Measurements from ENCODE around the gene TTC38. TPM values are rescaled to one million over a fixed set of nuclear protein-coding genes. Genes with fewer than 3 reads are reported as not detected.

TTC38 gene
- total RNA-seq, 1 experiment from 2014 or later: 31.5 TPM

DNA sequence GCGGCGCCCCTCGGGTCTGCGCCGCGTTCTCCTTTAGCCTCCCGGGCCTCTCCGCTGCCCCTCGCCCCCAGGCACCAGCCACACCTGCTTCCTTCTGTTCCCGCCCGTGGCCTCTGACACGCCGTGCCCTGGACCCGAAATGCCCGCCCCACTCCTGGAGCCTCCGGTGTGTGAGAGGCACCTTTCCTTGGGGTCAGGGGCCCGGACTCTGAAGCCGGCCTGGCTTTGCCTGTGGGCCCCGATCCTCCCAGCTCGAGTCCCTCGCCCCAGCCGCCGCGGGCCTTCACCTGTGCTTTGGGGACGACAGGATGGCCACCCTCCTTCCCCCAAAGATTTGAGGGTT is 17.1 kb upstream of the TTC38 start:
- H3K27ac ChIP-seq (ENCODE audit: insufficient read length, low read depth, low read length): no peak overlapping the region
- no peaks in the 10 kb centered on the region for H3K79me2 ChIP-seq (ENCODE audit: insufficient read depth, low read length)
- H3K56ac ChIP-seq (ENCODE audit: insufficient read length, low read depth, low read length): no peak overlapping the region

More for the DNA sequence above, 17.1 kb upstream of the TTC38 start:
- peaks cover 8 to 16% of the 10 kb centered on the region in 2 experiments for H3K4me1 Mint-ChIP-seq
- no peak overlapping the region; a peak in 1 of 7 replicates for H3K27ac Mint-ChIP-seq
- H4K5ac ChIP-seq (ENCODE audit: insufficient read length, low read depth, low read length): no peak overlapping the region
- H2BK20ac ChIP-seq (ENCODE audit: low read depth, low read length, poor library complexity, severe bottlenecking): no peak overlapping the region
- DNase-seq: peak; percentile 40
- no peak for TF ChIP-seq CTCF (conservative IDR thresholded peaks at IDR 0.05)
- no peak overlapping the region for H2BK5ac ChIP-seq (ENCODE audit: insufficient read length, low read length)
- no peak overlapping the region for H3T11ph ChIP-seq (ENCODE audit: low read length)
- H3K27me3 ChIP-seq (ENCODE audit: insufficient read depth, low read length): no peaks in the 10 kb centered on the region
- H3K23ac ChIP-seq (ENCODE audit: insufficient read length, low read depth, low read length): no peak overlapping the region
- H4K8ac ChIP-seq (replicated peaks; ENCODE audit: insufficient read length, low read depth, low read length): no peak overlapping the region
- H3K4me3 Mint-ChIP-seq: peak overlapping the region; percentile 73 to 82
- no peaks in the 10 kb centered on the region for H4K20me1 ChIP-seq (ENCODE audit: control insufficient read depth, insufficient read depth, insufficient read length)
- no peak overlapping the region for H3K9ac ChIP-seq (ENCODE audit: extremely low read depth, insufficient read length, low read length)
- peaks cover 14% of the 10 kb centered on the region for H3K27me3 Mint-ChIP-seq (ENCODE audit: low read depth)
- H3K14ac ChIP-seq (ENCODE audit: insufficient read depth, low read length): peak overlapping the region; percentile 54; the same call in 1 of the 2 replicates
- H3K18ac ChIP-seq (ENCODE audit: insufficient read length, low read depth, low read length): no peak overlapping the region
- H3K9me3 Mint-ChIP-seq: peaks cover 0 to 9% of the 10 kb centered on the region in 2 experiments; a peak in 2 of 5 replicates
- WGBS (ENCODE audit: extremely low coverage, insufficient read length, low lambda C conversion rate): no CpG with 5 or more reads among the region's 25 CpGs
- H3K23me2 ChIP-seq (ENCODE audit: insufficient read length, low read depth, low read length, poor library complexity, severe bottlenecking): peaks cover 7% of the 10 kb centered on the region
- H2BK120ac ChIP-seq (ENCODE audit: low read depth, low read length, poor library complexity, severe bottlenecking): no peak overlapping the region
- no peaks in the 10 kb centered on the region for H3K79me1 ChIP-seq (ENCODE audit: insufficient read depth, low read depth, low read length, poor library complexity, severe bottlenecking)
- no peak overlapping the region for H3K4ac ChIP-seq (ENCODE audit: low read depth, low read length)
- H2AFZ ChIP-seq (ENCODE audit: low read length): no peak overlapping the region
- peak overlapping the region; percentile 42 for H3K4me2 ChIP-seq (ENCODE audit: insufficient read depth, insufficient read length, low read length)
- H2BK12ac ChIP-seq (ENCODE audit: insufficient read length, low read depth, low read length): no peak overlapping the region
- H3K9me3 ChIP-seq (ENCODE audit: control insufficient read depth, low read depth, low read length): no peaks in the 10 kb centered on the region
- H3K36me3 Mint-ChIP-seq (ENCODE audit: insufficient read depth in 1 of 3, low read depth in 3 of 3): peaks cover 1 to 6% (median 6%) of the 10 kb centered on the region in 3 experiments; a peak in 3 of 7 replicates
- no peak overlapping the region for H4K91ac ChIP-seq (ENCODE audit: insufficient read length, low read depth, low read length)
- no peaks in the 10 kb centered on the region for H3K4me1 ChIP-seq (ENCODE audit: insufficient read depth, low read length)
- H2BK15ac ChIP-seq (ENCODE audit: low read depth, low read length): no peak overlapping the region
- H2AK5ac ChIP-seq (ENCODE audit: insufficient read length, low read length): no peak overlapping the region

Data from H9 (cell line).